Measurements from ENCODE around the gene MYO5B. TPM values are rescaled to one million over a fixed set of nuclear protein-coding genes. Genes with fewer than 3 reads are reported as not detected.

Gene MYO5B
- total and polyA plus RNA-seq, 2 of the 4 experiments (the other 2 are of a cell fraction), result 0.24 to 0.54 TPM

GRCh38 chr18:50119296-50119695, 75.7 kb downstream of the MYO5B start:
- ChIA-PET POLR2A (ENCODE audit: unreplicated experiment) (no interaction called here), CTCF (interaction anchor here (1.2 kb wide), 1 partner anchor 21 kb away, joined by 3 read pairs; no protein-coding TSS in a partner anchor)
- H3K79me1 ChIP-seq (ENCODE audit: low read depth in 1 of 2, low read length in 2 of 2), result no peaks in the 10 kb centered on the region
- H3K23ac ChIP-seq (ENCODE audit: low read depth, low read length), result no peak overlapping the region
- H2AFZ ChIP-seq (replicated peaks; ENCODE audit: low read length, poor library complexity), result no peak overlapping the region
- H3K4me1 ChIP-seq (ENCODE audit: control insufficient read depth, insufficient read depth, low read length), result no peaks in the 10 kb centered on the region
- DNase-seq (no peak), ATAC-seq (ENCODE audit: low read depth) (no peak)
- H3K14ac ChIP-seq (replicated peaks; ENCODE audit: low read depth, low read length), result no peak overlapping the region
- no peak overlapping the region for H2BK5ac ChIP-seq (ENCODE audit: low read depth, low read length, poor library complexity, severe bottlenecking)
- dilution Hi-C loops (cut with HindIII; ENCODE audit: low sequenced_read_pairs, unreplicated experiment) (no loop called here), intact Hi-C loops (cut with micrococcal nuclease) (no loop called here), in situ Hi-C loops (cut with MboI; ENCODE audit: low sequenced_read_pairs) (no loop called here)
- no peaks in the 10 kb centered on the region for H3K9me1 ChIP-seq (ENCODE audit: insufficient read depth, low read length)
- H3K56ac ChIP-seq (ENCODE audit: extremely low read depth, insufficient read depth, low read length), result no peak overlapping the region
- H2BK120ac ChIP-seq (ENCODE audit: low read depth, low read length), result no peak overlapping the region
- no peak overlapping the region for H2AK5ac ChIP-seq (ENCODE audit: low read depth, low read length)
- H3K9me3 ChIP-seq (ENCODE audit: control insufficient read depth, insufficient read depth, low read length), result no peaks in the 10 kb centered on the region
- no peaks in the 10 kb centered on the region; the same call in 1 of the 2 replicates for H3K27me3 ChIP-seq (ENCODE audit: control insufficient read depth, insufficient read depth, low read length)
- no peak overlapping the region for H3K4me3 ChIP-seq (ENCODE audit: insufficient read depth, low read depth, low read length)
- H3K9ac ChIP-seq (ENCODE audit: low read depth, low read length), result no peak overlapping the region
- no peaks in the 10 kb centered on the region for H3K36me3 ChIP-seq (ENCODE audit: control insufficient read depth, insufficient read depth, low read length)
- H2BK20ac ChIP-seq (ENCODE audit: low read depth, low read length), result no peak overlapping the region
- no peak overlapping the region for H3K4ac ChIP-seq (ENCODE audit: low read depth, low read length)
- no peak for TF ChIP-seq MXI1 (IDR thresholded peaks at IDR 0.05; ENCODE audit: borderline replicate concordance, low read depth, low read length)
- TF ChIP-seq CTCF (conservative IDR thresholded peaks at IDR 0.05; ENCODE audit: low read depth, low read length), result no peak
- no peak for TF ChIP-seq BHLHE40 (IDR thresholded peaks at IDR 0.05; ENCODE audit: low read depth, low read length)
- TF ChIP-seq RFX5 (IDR thresholded peaks at IDR 0.05; ENCODE audit: low read depth, low read length), result no peak
- no peak for TF ChIP-seq NFE2L2 (IDR thresholded peaks at IDR 0.05; ENCODE audit: low read depth, low read length)
- no peak for TF ChIP-seq ELK1 (IDR thresholded peaks at IDR 0.05; ENCODE audit: borderline replicate concordance, low read depth, low read length)
- TF ChIP-seq RAD21 (IDR thresholded peaks at IDR 0.05; ENCODE audit: low read length), result no peak
- TF ChIP-seq, protein P1, sequence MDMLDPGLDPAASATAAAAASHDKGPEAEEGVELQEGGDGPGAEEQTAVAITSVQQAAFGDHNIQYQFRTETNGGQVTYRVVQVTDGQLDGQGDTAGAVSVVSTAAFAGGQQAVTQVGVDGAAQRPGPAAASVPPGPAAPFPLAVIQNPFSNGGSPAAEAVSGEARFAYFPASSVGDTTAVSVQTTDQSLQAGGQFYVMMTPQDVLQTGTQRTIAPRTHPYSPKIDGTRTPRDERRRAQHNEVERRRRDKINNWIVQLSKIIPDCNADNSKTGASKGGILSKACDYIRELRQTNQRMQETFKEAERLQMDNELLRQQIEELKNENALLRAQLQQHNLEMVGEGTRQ (IDR thresholded peaks at IDR 0.05; ENCODE audit: low read depth, low read length), result no peak
- TF ChIP-seq CHD1 (IDR thresholded peaks at IDR 0.05; ENCODE audit: low read depth, low read length), result no peak
- TF ChIP-seq MAZ (IDR thresholded peaks at IDR 0.05; ENCODE audit: borderline replicate concordance, low read depth, low read length), result no peak
- no peak for TF ChIP-seq POLR2A (IDR thresholded peaks at IDR 0.05; ENCODE audit: low read depth, low read length)
- no peak for TF ChIP-seq FOS (IDR thresholded peaks at IDR 0.05; ENCODE audit: low read depth, low read length)
- no peak overlapping the region for H4K91ac ChIP-seq (ENCODE audit: insufficient read depth, low read depth, low read length)
- H4K20me1 ChIP-seq (ENCODE audit: insufficient read depth, low read length), result no peaks in the 10 kb centered on the region
- no peak overlapping the region for H4K8ac ChIP-seq (ENCODE audit: low read depth in 2 of 2, low read length in 2 of 2)
- BruUV-seq (replicated peaks), result no TSS peak
- H3K27ac ChIP-seq (ENCODE audit: insufficient read depth, low read length), result no peak overlapping the region
- H2AK9ac ChIP-seq (replicated peaks; ENCODE audit: low read depth, low read length, poor library complexity), result no peak overlapping the region
- H3K18ac ChIP-seq (ENCODE audit: low read depth, low read length), result no peak overlapping the region
- no peak overlapping the region for H4K5ac ChIP-seq (ENCODE audit: low read depth, low read length)
- WGBS, 2 experiments (ENCODE audit: extremely low coverage in 2 of 2, insufficient read length in 1 of 2), result no CpG with 5 or more reads among the region's 5 CpGs
- H2BK15ac ChIP-seq (ENCODE audit: low read depth, low read length), result no peak overlapping the region
- H3K4me2 ChIP-seq (ENCODE audit: low read depth, low read length), result no peak overlapping the region

Measured in IMR-90 (cell line).